GM21529 (cell line): Measurements from ENCODE around the gene ESYT3.
"Not testable (repeated sequence)": the region's sequence is repeated elsewhere in the genome, so short reads cannot be mapped to it uniquely, and the experiment has no call there.

Source experiments
- ATAC-seq: cut with Tn5 transposase; IDR thresholded peaks from one replicate; pipeline ENCODE4 v1.9.1; 2021; ENCODE audit not compliant: unreplicated experiment

Gene ESYT3

GRCh38 chr3:138441256-138441655, 6.8 kb downstream of the ESYT3 start:
- no peak for ATAC-seq

GRCh38 chr3:138441742-138442141, 7.3 kb downstream of the ESYT3 start:
- ATAC-seq: no peak

- no peak for ATAC-seq
Measured at GRCh38 chr3:138442433-138442832, 8.0 kb downstream of the ESYT3 start.

- ATAC-seq: no peak
Measured at GRCh38 chr3:138443091-138443490, 8.7 kb downstream of the ESYT3 start.

GRCh38 chr3:138443521-138444503, 9.4 kb downstream of the ESYT3 start:
- no peak for ATAC-seq

- no peak for ATAC-seq
Measured at GRCh38 chr3:138445236-138445635, 10.8 kb downstream of the ESYT3 start.

GRCh38 chr3:138445654-138446053, 11.2 kb downstream of the ESYT3 start:
- no peak for ATAC-seq

- no peak for ATAC-seq
Measured at GRCh38 chr3:138448631-138449030, 14.2 kb downstream of the ESYT3 start.

GRCh38 chr3:138449490-138449889, 15.1 kb downstream of the ESYT3 start:
- ATAC-seq: no peak

- no peak for ATAC-seq
Measured at GRCh38 chr3:138450181-138450580, 15.8 kb downstream of the ESYT3 start.

- ATAC-seq: no peak
Measured at GRCh38 chr3:138450704-138451424, 16.4 kb downstream of the ESYT3 start.

- no peak for ATAC-seq
Measured at GRCh38 chr3:138451595-138452162, 17.3 kb downstream of the ESYT3 start.

GRCh38 chr3:138452436-138452835, 18.0 kb downstream of the ESYT3 start:
- no peak for ATAC-seq

- ATAC-seq: not testable (repeated sequence)
Measured at GRCh38 chr3:138453940-138454339, 19.5 kb downstream of the ESYT3 start.

GRCh38 chr3:138455801-138456716, 21.6 kb downstream of the ESYT3 start:
- ATAC-seq: no peak

- no peak for ATAC-seq
Measured at GRCh38 chr3:138456961-138457862, 22.8 kb downstream of the ESYT3 start.

- no peak for ATAC-seq
Measured at GRCh38 chr3:138457863-138458735, 23.7 kb downstream of the ESYT3 start.

- ATAC-seq: no peak
Measured at GRCh38 chr3:138458774-138459499, 24.5 kb downstream of the ESYT3 start.
